HepG2 (cell line): ENCODE measurements around the gene AUTS2.

Experiments used
- HNRNPLL ChIP-seq: fragments of 200-400 bp; formaldehyde crosslinking; IDR thresholded peaks from 2 replicates; pipeline ENCODE4 v1.6.1; 2017; ENCODE audit warnings: mild to moderate bottlenecking, low read depth, low read length; ENCODE audit not compliant: poor library complexity, severe bottlenecking
- JUND ChIP-seq: sonication (generic); formaldehyde crosslinking; IDR thresholded peaks from 2 replicates; pipeline ENCODE4 v1.8.0; 2022; ENCODE audit warnings: mild to moderate bottlenecking, missing genetic modification reagents
- MAFF ChIP-seq: IDR thresholded peaks from 2 replicates; pipeline ENCODE4 v1.6.1; 2011; ENCODE audit warnings: low read depth, low read length, improper control_type of control experiment
- POLR2A ChIP-seq, 2 experiments: IDR thresholded peaks; 2 replicates each; pipeline ENCODE4 v1.6.1; 2011; ENCODE audit warnings: low read depth in 2 of 2, low read length in 2 of 2, mild to moderate bottlenecking in 1 of 2, moderate library complexity in 1 of 2; ENCODE audit not compliant: insufficient read depth in 1 of 2
- SMC3 ChIP-seq: IDR thresholded peaks from 2 replicates; pipeline ENCODE4 v1.6.1; 2011; ENCODE audit warnings: low read length, improper control_type of control experiment
- ZFP41 ChIP-seq: sonication (generic); formaldehyde crosslinking; IDR thresholded peaks from 2 replicates; pipeline ENCODE4 v1.4.0; 2020; ENCODE audit warnings: mild to moderate bottlenecking, missing genetic modification reagents, borderline replicate concordance
- ZNF556 ChIP-seq: sonication (generic); formaldehyde crosslinking; IDR thresholded peaks from 2 replicates; pipeline ENCODE4 v1.4.0; 2020; ENCODE audit warnings: mild to moderate bottlenecking, missing genetic modification reagents, borderline replicate concordance
- ZNF704 ChIP-seq: sonication (generic); formaldehyde crosslinking; IDR thresholded peaks from 2 replicates; pipeline ENCODE4 v1.8.1; 2023; ENCODE audit warnings: mild to moderate bottlenecking, inconsistent platforms, moderate library complexity, missing genetic modification reagents, borderline replicate concordance
- ZNF891 ChIP-seq: sonication (generic); formaldehyde crosslinking; IDR thresholded peaks from 2 replicates; pipeline ENCODE4 v1.5.0; 2020; ENCODE audit warnings: mild to moderate bottlenecking, missing genetic modification reagents
- TF ChIP-seq, protein P1 (sequence below): sonication (generic); formaldehyde crosslinking; IDR thresholded peaks from 2 replicates; pipeline ENCODE4 v1.4.0; 2020; ENCODE audit warnings: mild to moderate bottlenecking, missing genetic modification reagents

- no peak for TF ChIP-seq MAFF
- TF ChIP-seq ZFP41 (CRISPR knock-in tag) = no peak
- TF ChIP-seq ZNF704 (CRISPR knock-in tag) = no peak
- no peak for TF ChIP-seq SMC3
- no peak for TF ChIP-seq HNRNPLL
- TF ChIP-seq, protein P1, sequence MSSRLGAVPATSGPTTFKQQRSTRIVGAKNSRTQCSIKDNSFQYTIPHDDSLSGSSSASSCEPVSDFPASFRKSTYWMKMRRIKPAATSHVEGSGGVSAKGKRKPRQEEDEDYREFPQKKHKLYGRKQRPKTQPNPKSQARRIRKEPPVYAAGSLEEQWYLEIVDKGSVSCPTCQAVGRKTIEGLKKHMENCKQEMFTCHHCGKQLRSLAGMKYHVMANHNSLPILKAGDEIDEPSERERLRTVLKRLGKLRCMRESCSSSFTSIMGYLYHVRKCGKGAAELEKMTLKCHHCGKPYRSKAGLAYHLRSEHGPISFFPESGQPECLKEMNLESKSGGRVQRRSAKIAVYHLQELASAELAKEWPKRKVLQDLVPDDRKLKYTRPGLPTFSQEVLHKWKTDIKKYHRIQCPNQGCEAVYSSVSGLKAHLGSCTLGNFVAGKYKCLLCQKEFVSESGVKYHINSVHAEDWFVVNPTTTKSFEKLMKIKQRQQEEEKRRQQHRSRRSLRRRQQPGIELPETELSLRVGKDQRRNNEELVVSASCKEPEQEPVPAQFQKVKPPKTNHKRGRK (CRISPR knock-in tag) = no peak
- no peak for TF ChIP-seq ZNF891 (CRISPR knock-in tag)
- TF ChIP-seq JUND = no peak
- no peak for TF ChIP-seq POLR2A (IDR thresholded peaks at IDR 0.05; ENCODE audit: insufficient read depth in 1 of 2, low read depth in 2 of 2, low read length in 2 of 2)
- no peak for TF ChIP-seq ZNF556
Measured at GRCh38 chr7:70657989-70658632, 1059.8 kb downstream of the AUTS2 start.
